CD8-positive, alpha-beta memory T cell (primary cell): ENCODE results near the gene CTPS2. TPM values are rescaled to one million over a fixed set of nuclear protein-coding genes. Genes with fewer than 3 reads are reported as not detected.

Experiments used
- CTCF ChIA-PET: fragments of 350-600 bp; sonication (Branson Sonifier 250); formaldehyde crosslinking; loops from one replicate; lab custom pipeline; 2021; ENCODE audit warnings: antibody characterized with exemption; lab: Charles Lee
- POLR2A ChIA-PET: fragments of 350-600 bp; sonication (Branson Sonifier 250); formaldehyde crosslinking; loops from one replicate; lab custom pipeline; 2021; ENCODE audit warnings: antibody characterized with exemption; lab: Charles Lee
- DNase-seq, 5 donors: peaks; one replicate each; pipeline versions ENCODE4 v3.0.0 to v3.0.0-alpha.2; 2020 to 2022; ENCODE audit warnings: mixed read lengths in 1 of 5
- H3K27ac ChIP-seq: one replicate; pipeline ENCODE4 v1.7.0; 2013; ENCODE audit warnings: low read depth, mild to moderate bottlenecking, low read length, moderate library complexity
- H3K27me3 ChIP-seq: 2 replicates; pipeline ENCODE4 v1.7.0; 2013; ENCODE audit warnings: low read length, mild to moderate bottlenecking; ENCODE audit not compliant: insufficient read depth, poor library complexity, severe bottlenecking
- H3K36me3 ChIP-seq: 2 replicates; pipeline ENCODE4 v1.7.0; 2013; ENCODE audit warnings: mild to moderate bottlenecking, low read length, moderate library complexity; ENCODE audit not compliant: insufficient read depth
- H3K4me1 ChIP-seq: 2 replicates; pipeline ENCODE4 v1.7.0; 2013; ENCODE audit warnings: mild to moderate bottlenecking, low read length, moderate library complexity; ENCODE audit not compliant: insufficient read depth
- H3K4me3 ChIP-seq: 2 replicates; pipeline ENCODE4 v1.7.0; 2013; ENCODE audit warnings: mild to moderate bottlenecking, low read length
- H3K9me3 ChIP-seq: 2 replicates; pipeline ENCODE4 v1.7.0; 2013; ENCODE audit warnings: mild to moderate bottlenecking, low read length
- H3K27ac Mint-ChIP-seq, 8 donors: one replicate each; pipeline ENCODE4 v1.8.0; 2020 to 2021; ENCODE audit warnings: mixed read lengths in 8 of 8, mild to moderate bottlenecking in 6 of 8, inconsistent platforms in 3 of 8, moderate library complexity in 3 of 8
- H3K27me3 Mint-ChIP-seq, 2 donors: one replicate each; pipeline ENCODE4 v1.8.0; 2020 to 2021; ENCODE audit warnings: mixed read lengths in 2 of 2, mild to moderate bottlenecking in 1 of 2, moderate library complexity in 1 of 2
- H3K36me3 Mint-ChIP-seq, 3 donors: one replicate each; pipeline ENCODE4 v1.8.0; 2020 to 2021; ENCODE audit warnings: mixed read lengths in 3 of 3, inconsistent platforms in 1 of 3, mild to moderate bottlenecking in 1 of 3
- H3K4me1 Mint-ChIP-seq, 3 donors: one replicate each; pipeline ENCODE4 v1.8.0; 2020 to 2021; ENCODE audit warnings: mixed read lengths in 3 of 3, inconsistent platforms in 1 of 3, mild to moderate bottlenecking in 1 of 3
- H3K4me3 Mint-ChIP-seq, 7 donors: one replicate each; pipeline ENCODE4 v1.8.0; 2020 to 2021; ENCODE audit warnings: mixed read lengths in 7 of 7, mild to moderate bottlenecking in 6 of 7, moderate library complexity in 4 of 7, inconsistent platforms in 2 of 7
- H3K9me3 Mint-ChIP-seq, 5 donors: one replicate each; pipeline ENCODE4 v1.8.0; 2020 to 2022; ENCODE audit warnings: mixed read lengths in 5 of 5, mild to moderate bottlenecking in 3 of 5, moderate library complexity in 2 of 5, inconsistent platforms in 1 of 5
- polyA plus RNA-seq: library from polyadenylated mRNA; unstranded; fragments of 300-500 nt; fragmentation: Illumina TruSeq; gene quantifications from one replicate; pipeline ENCODE4 v1.2.3, GENCODE V29; 2021
- total RNA-seq, 2 experiments: library from RNA; stranded (reverse); gene quantifications; one replicate each; pipeline ENCODE4 v1.2.3, GENCODE V29; 2021

Gene CTPS2
- total and polyA plus RNA-seq, 3 experiments from 2014 or later: 3.1 to 5.7 (median 5.2) TPM

- H3K4me1 Mint-ChIP-seq: no peaks in the 10 kb centered on the region
- ChIA-PET CTCF (no interaction called here), POLR2A (no interaction called here)
- H3K27ac Mint-ChIP-seq: no peak overlapping the region
- no peak for DNase-seq
- H3K4me3 ChIP-seq: no peak overlapping the region
- H3K27me3 Mint-ChIP-seq: no peaks in the 10 kb centered on the region
- no peaks in the 10 kb centered on the region for H3K9me3 ChIP-seq
- no peaks in the 10 kb centered on the region for H3K4me1 ChIP-seq
- no peaks in the 10 kb centered on the region for H3K36me3 ChIP-seq
- H3K4me3 Mint-ChIP-seq: no peak overlapping the region
- no peak overlapping the region for H3K27ac ChIP-seq
- H3K9me3 Mint-ChIP-seq: no peaks in the 10 kb centered on the region
- H3K36me3 Mint-ChIP-seq: peaks cover 0 to 38% (median 6%) of the 10 kb centered on the region in 3 donors
- no peaks in the 10 kb centered on the region for H3K27me3 ChIP-seq
These were observed 48.4 kb downstream of the CTPS2 start for GRCh38 chrX:16664074-16664473.

- no peaks in the 10 kb centered on the region for H3K9me3 Mint-ChIP-seq
- no peak for DNase-seq
- CTCF ChIA-PET: no interaction called here
- POLR2A ChIA-PET: no interaction called here
- no peak overlapping the region for H3K4me3 Mint-ChIP-seq
- Histone ChIP-seq H3K9me3 (no peaks in the 10 kb centered on the region), H3K27ac (no peak overlapping the region), H3K36me3 (no peaks in the 10 kb centered on the region), H3K4me1 (no peaks in the 10 kb centered on the region), H3K4me3 (no peak overlapping the region), H3K27me3 (no peaks in the 10 kb centered on the region)
- H3K27ac Mint-ChIP-seq: no peak overlapping the region
- peaks cover 0 to 34% (median 6%) of the 10 kb centered on the region in 3 donors for H3K36me3 Mint-ChIP-seq
- H3K27me3 Mint-ChIP-seq: no peaks in the 10 kb centered on the region
- no peaks in the 10 kb centered on the region for H3K4me1 Mint-ChIP-seq
These were observed 50.1 kb downstream of the CTPS2 start for GRCh38 chrX:16662402-16662801.

- Histone ChIP-seq H3K27ac (no peak overlapping the region), H3K4me1 (no peaks in the 10 kb centered on the region), H3K4me3 (no peak overlapping the region), H3K9me3 (no peaks in the 10 kb centered on the region), H3K27me3 (no peaks in the 10 kb centered on the region), H3K36me3 (no peaks in the 10 kb centered on the region)
- no peaks in the 10 kb centered on the region for H3K4me1 Mint-ChIP-seq
- no peaks in the 10 kb centered on the region for H3K9me3 Mint-ChIP-seq
- peaks cover 0 to 32% (median 6%) of the 10 kb centered on the region in 3 donors for H3K36me3 Mint-ChIP-seq
- no peak overlapping the region for H3K27ac Mint-ChIP-seq
- ChIA-PET CTCF (no interaction called here), POLR2A (no interaction called here)
- no peak for DNase-seq
- H3K4me3 Mint-ChIP-seq: no peak overlapping the region
- no peaks in the 10 kb centered on the region for H3K27me3 Mint-ChIP-seq
These were observed 51.0 kb downstream of the CTPS2 start for GRCh38 chrX:16661495-16661894.

DNA sequence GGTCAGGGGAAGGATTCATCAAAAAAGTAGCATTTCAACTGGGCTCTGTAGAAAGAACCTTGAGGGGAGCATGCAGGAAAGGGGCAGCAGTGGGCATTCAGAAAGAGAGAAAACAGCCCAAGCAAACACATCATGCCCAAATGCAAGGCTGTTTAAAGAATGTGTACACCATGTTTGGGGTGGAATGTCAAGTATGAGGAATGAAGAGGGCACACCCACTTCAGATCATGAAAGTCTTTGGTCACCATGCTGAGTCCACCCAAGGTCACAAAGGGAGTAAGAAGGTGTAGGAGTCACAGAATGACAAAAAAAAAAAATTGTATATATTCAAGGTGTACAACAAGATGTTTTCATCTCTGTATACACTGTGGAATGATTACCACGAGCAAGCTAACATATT is 53.1 kb downstream of the CTPS2 start:
- Histone ChIP-seq H3K4me1 (no peaks in the 10 kb centered on the region), H3K27ac (no peak overlapping the region), H3K4me3 (no peak overlapping the region), H3K27me3 (no peaks in the 10 kb centered on the region), H3K36me3 (no peaks in the 10 kb centered on the region), H3K9me3 (no peaks in the 10 kb centered on the region)
- Mint-ChIP-seq H3K27me3 (peaks cover 0 to 4% of the 10 kb centered on the region in 2 donors), H3K4me1 (no peaks in the 10 kb centered on the region), H3K9me3 (peaks cover 0 to 1% (median 0%) of the 10 kb centered on the region in 5 donors), H3K36me3 (peaks cover 0 to 18% (median 3%) of the 10 kb centered on the region in 3 donors), H3K27ac (no peak overlapping the region), H3K4me3 (no peak overlapping the region)
- DNase-seq: no peak
- ChIA-PET CTCF (no interaction called here), POLR2A (no interaction called here)

- H3K27me3 Mint-ChIP-seq: peaks cover 0 to 4% of the 10 kb centered on the region in 2 donors
- no peak for DNase-seq
- no peaks in the 10 kb centered on the region for H3K27me3 ChIP-seq
- CTCF ChIA-PET: no interaction called here
- no peaks in the 10 kb centered on the region for H3K4me1 Mint-ChIP-seq
- POLR2A ChIA-PET: no interaction called here
- no peak overlapping the region for H3K27ac Mint-ChIP-seq
- H3K9me3 Mint-ChIP-seq: peaks cover 0 to 1% (median 0%) of the 10 kb centered on the region in 5 donors
- no peaks in the 10 kb centered on the region for H3K9me3 ChIP-seq
- no peaks in the 10 kb centered on the region for H3K36me3 ChIP-seq
- no peak overlapping the region for H3K27ac ChIP-seq
- H3K4me3 ChIP-seq: no peak overlapping the region
- H3K4me1 ChIP-seq: no peaks in the 10 kb centered on the region
- peaks cover 0 to 11% (median 3%) of the 10 kb centered on the region in 3 donors for H3K36me3 Mint-ChIP-seq
- no peak overlapping the region for H3K4me3 Mint-ChIP-seq
These were observed 54.2 kb downstream of the CTPS2 start for GRCh38 chrX:16658284-16658683.

- peaks cover 0 to 9% of the 10 kb centered on the region in 2 donors for H3K27me3 Mint-ChIP-seq
- POLR2A ChIA-PET: no interaction called here
- Histone ChIP-seq H3K4me1 (no peaks in the 10 kb centered on the region), H3K27me3 (no peaks in the 10 kb centered on the region), H3K9me3 (no peaks in the 10 kb centered on the region), H3K27ac (no peak overlapping the region), H3K36me3 (no peaks in the 10 kb centered on the region), H3K4me3 (no peak overlapping the region)
- no peaks in the 10 kb centered on the region for H3K4me1 Mint-ChIP-seq
- no peak for DNase-seq
- peaks cover 0 to 1% (median 0%) of the 10 kb centered on the region in 5 donors for H3K9me3 Mint-ChIP-seq
- H3K27ac Mint-ChIP-seq: peak overlapping the region in 1 of 8 donors; percentile 76
- H3K36me3 Mint-ChIP-seq: peaks cover 0 to 10% (median 4%) of the 10 kb centered on the region in 3 donors
- CTCF ChIA-PET: no interaction called here
- no peak overlapping the region for H3K4me3 Mint-ChIP-seq
These were observed 58.4 kb downstream of the CTPS2 start for GRCh38 chrX:16654093-16654492.

DNA sequence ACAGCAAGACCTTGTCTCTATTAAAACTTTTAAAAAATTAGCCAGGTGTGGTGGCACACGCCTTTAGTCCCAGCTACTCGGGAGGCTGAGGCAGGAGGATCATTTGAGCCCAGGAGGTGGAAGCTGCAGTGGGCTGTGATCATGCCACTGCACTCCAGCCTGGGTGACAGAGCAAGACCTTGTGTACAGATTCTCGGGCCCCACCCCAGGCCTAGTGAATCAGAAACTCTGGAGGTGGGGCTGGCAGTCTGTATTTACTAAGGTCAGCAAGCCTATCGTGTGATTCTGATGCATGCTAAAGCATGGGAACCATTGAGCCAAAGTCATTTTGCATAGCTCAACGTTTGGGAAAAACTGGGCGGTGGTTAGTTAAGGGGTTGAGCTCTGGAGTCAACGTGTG is 59.0 kb downstream of the CTPS2 start:
- Mint-ChIP-seq H3K27me3 (peaks cover 0 to 9% of the 10 kb centered on the region in 2 donors), H3K36me3 (peaks cover 0 to 12% (median 4%) of the 10 kb centered on the region in 3 donors), H3K9me3 (peaks cover 0 to 1% (median 0%) of the 10 kb centered on the region in 5 donors), H3K4me3 (no peak overlapping the region), H3K4me1 (no peaks in the 10 kb centered on the region), H3K27ac (no peak overlapping the region)
- Histone ChIP-seq H3K4me3 (no peak overlapping the region), H3K9me3 (no peaks in the 10 kb centered on the region), H3K27me3 (no peaks in the 10 kb centered on the region), H3K27ac (no peak overlapping the region), H3K4me1 (no peaks in the 10 kb centered on the region), H3K36me3 (no peaks in the 10 kb centered on the region)
- CTCF ChIA-PET: no interaction called here
- no peak for DNase-seq
- POLR2A ChIA-PET: no interaction called here

DNA sequence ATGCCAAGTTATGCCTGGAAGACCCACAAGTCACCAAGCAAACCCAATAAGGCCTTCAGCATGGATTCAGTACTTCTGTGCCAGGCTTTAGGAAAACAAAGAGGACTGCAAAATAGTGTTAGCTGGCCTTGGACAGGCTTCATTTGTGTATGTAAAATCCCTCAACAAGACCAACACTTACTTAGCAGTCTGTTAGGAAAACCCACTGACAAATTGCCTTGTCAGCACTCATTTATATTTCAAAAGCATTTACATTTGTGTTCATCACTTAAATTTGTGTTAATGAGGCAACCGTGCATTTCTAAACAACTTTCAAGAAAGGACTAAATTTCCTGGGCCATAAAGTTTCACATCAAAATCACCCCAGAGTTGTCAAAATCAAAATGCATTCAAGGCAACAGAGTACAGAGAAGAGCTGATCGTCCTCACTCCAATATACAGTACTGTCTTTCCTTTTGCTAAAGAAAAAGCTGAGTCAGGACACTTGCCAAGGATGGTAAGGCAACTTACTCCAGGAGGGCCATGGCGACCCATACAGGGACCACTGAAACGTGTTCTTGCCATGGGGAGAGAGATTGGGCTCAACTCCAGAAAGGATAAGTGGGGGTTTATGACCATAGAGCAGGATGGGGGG is 61.0 kb downstream of the CTPS2 start:
- ChIA-PET CTCF (no interaction called here), POLR2A (no interaction called here)
- Mint-ChIP-seq H3K27ac (peak overlapping the region in 1 of 8 donors; percentile 8), H3K4me1 (no peaks in the 10 kb centered on the region), H3K27me3 (peaks cover 0 to 9% of the 10 kb centered on the region in 2 donors), H3K4me3 (no peak overlapping the region), H3K9me3 (peaks cover 0 to 1% (median 0%) of the 10 kb centered on the region in 5 donors), H3K36me3 (peaks cover 0 to 14% (median 4%) of the 10 kb centered on the region in 3 donors)
- Histone ChIP-seq H3K27me3 (no peaks in the 10 kb centered on the region), H3K4me3 (no peak overlapping the region), H3K9me3 (no peaks in the 10 kb centered on the region), H3K4me1 (no peaks in the 10 kb centered on the region), H3K27ac (no peak overlapping the region), H3K36me3 (no peaks in the 10 kb centered on the region)
- DNase-seq: no peak
